Activated CD4-positive, CD25-positive, alpha-beta regulatory T cell treated with anti-CD3 and anti-CD28 coated beads, Interleukin-2, amount 50 U/mL, for 16 hours (primary cell): Measurements from ENCODE around the gene ZBTB20.

Experiments used
- DNase-seq: peaks from one replicate; pipeline ENCODE4 v3.0.0-alpha.2; 2020; ENCODE audit warnings: low read depth, low spot score

ZBTB20 gene

DNA sequence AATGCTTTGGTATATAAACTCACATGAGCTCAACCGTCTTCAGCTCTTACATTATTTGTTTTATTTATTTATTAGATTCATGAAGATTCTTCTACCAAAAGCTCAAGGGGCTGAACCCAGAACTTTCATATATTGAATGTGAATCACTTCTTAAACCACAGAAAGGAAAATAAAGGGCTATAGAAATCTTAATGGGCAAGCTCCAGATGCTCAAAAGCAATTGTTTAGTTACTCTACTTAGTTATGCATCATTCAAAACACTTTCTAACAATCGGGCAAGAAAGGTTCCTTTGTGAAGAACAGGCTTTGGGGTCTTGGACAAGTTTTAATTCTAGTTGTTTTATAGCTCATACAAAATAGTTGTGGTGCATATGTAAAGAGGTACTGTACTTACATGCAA, 473.1 kb downstream of the ZBTB20 start:
- no peak for DNase-seq

DNA sequence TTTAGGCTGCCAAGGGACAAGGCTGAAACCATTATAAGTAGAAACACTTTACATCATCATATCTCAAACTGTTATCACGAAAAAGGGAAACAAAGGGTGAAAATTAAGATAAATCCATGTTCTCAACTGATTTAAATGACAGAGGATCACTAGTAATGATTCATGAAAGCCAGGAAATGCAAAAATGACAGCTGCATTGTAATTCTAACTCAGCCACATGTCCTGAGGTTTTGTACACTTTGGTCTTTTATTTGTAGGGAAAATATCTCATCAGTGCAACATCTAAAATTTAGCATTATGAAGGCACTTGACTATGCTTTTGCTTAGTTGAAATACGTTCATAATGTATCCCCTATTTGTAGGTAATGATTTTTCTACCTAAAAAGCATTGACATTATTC, 473.6 kb downstream of the ZBTB20 start:
- no peak for DNase-seq

DNA sequence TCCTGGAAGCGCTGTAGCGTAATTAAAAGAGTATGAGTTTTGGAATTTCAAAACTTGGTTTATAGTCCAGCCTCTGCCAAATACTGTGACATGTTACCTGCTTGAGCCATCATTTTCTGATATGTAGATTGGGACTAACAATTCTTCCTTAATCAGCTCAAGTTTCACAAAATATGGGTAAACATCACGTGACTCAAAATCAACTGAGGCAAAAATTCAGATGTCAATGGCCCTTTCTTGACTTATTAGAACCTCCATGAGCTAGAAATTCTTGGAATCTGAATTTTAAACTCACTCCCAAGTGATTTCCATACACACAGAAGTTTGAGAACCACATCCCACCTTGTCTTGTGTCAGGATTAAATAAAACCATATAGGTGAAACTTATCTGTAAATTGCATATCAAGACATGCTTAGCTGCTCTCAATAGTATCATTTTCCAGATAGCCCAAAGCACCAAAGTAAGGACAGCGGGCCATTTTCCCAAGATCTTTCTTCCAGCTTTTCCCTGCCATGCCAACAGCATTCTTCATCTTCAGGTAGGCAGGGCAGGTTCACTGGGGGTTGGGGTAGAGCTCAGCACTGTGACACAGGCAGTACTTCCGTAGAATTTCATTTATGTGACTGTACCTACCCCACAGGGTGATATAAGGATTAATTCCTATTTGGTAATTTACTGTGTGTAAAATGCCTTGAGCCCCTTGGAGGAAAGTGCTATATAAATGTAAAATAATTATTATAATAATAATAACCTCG, 474.2 kb downstream of the ZBTB20 start:
- no peak for DNase-seq

DNA sequence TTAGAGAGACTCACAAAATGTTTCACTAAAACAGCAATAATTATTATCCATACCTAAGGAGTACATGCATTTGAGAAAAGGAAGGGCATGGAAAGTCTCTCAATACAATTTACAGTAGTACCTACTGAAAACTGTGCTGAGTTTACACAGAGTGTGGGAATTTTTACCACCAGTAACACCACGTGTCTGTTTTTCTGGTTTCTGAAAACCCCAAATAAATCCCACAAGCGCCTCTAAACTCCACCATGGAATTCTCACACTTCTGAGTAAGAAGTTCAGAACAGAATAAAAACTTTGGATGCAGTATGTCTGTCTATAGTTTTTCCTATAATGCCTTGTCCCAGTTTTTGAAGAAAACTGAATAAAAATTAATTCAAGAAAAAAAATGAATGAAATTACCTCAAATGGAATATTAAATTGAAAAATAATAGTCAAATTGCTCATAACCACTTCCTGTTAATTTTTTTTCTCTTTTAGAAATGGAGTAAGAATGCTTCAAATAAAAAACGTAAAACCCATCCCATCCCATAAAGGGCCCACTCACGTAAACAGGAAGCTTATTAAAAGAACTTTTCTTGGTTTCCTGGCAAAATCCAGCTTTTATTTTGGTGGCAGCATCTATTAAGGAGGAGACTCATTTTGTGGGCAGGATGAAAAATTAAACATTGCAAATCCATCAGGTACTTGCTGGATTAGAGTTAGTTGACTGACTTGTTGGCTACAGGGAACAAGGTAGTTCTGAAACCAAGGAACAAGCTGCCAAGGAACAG, 475.2 kb downstream of the ZBTB20 start:
- no peak for DNase-seq

DNA sequence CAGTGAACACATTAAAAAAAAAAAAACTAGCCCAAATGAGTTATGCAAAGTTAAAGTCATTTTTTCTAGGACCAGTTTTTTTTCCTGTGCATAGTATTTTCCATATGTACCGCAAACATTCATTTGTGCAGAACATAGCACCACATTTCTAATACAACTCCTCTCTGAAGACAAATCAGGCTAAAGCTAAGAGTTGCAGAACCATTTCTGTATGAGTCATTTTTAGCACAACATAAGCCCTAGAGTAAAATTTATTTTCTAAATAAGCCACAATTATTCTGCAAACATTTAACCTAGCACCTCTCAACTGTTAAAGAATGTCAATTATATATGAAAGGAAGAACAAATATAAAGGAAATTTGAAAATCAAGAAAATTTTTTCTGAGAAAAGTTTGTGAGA, 477.5 kb downstream of the ZBTB20 start:
- DNase-seq, result no peak

DNA sequence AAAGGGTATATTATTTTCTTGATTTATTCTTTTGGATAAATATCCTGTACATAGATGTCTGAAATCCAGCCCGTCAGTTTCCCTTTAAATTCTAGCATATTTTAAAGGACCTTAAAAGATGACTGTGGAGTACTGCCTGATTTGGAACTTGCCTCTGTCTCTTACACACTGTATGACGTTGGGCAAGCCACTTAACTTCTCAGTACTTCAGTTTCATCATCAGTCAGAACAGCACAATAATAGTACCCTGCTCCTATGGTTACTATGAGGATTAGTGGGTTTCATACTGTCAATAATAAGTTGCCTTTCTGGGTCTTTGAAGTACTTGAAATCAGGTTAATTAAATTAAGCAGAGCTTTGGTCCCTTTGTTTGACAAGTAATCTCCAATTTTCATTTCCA, 479.0 kb downstream of the ZBTB20 start:
- DNase-seq, result no peak

DNA sequence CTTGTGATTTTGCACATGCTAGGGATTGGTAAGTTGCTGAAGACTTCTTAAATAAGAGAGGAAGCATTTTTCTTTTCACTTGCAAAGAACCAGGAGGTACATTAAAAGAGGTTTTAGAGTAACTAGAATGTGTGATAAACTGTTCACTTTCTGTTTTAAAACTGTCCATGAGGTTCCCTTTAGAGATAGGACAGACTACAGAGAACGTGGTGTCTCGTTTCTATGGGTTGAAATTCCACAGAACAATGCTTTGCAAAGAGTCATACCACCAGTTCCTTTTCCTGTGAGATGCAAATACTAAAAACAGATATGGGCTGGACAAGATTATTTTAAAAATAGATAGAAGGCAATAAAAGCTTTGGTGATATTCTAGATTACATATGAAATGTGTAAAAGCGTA, 480.5 kb downstream of the ZBTB20 start:
- DNase-seq, result no peak

DNA sequence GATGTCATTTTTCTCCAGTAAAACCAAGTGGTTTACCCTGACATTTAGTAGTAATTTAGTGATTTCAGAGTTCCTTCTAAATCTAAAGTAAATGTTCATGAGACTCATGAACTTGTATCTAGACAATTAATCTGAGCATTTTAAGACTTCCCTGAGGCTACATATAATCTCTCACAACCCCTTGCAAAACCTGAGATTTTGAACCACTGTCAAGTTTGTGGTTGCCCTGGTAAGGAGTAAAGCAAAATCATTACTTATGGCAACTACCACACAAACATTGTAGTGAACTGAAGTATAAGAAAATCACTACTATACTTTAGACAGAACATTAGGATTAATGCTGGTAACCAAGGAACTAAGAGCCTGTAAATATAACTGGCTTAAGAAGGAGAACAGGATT, 483.1 kb downstream of the ZBTB20 start:
- no peak for DNase-seq

DNA sequence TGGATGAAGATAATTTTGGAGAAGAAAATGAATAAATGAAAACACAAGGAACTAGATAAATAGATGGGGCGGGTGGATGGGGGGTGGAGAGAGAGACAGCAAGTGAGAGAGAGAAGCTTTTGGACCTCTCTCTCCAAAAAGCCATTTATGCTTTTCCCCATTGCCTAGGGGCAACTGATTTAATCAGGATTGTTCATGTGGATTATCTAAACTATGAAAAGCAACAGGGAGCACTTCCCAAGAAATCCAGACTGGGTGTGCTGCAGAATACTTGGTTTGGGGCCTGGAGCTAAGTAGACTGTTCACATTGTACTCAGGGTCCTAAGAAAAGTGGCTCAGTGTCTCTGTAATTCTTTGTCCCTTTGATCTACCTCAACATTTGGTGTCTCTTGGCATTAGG, 486.3 kb downstream of the ZBTB20 start:
- no peak for DNase-seq

DNA sequence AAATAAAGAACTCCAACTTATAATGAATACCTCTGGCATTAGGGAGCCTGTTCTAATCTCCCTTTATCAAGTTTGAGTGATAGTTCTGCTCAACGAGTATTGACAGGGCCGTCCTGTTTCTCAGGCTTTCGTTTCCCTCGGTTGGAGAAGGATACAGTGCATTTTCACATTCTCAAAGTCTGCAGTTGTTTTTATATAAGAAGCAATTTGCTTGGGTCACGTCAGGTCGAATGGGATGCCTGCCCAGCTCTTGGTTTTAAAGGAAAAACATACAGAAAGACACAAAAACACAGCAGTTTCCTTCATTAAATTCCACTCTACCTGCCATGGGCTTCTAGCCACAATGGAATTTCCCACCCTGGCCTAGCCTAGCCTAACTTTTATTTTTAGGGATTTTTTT, 487.0 kb downstream of the ZBTB20 start:
- DNase-seq, result no peak

DNA sequence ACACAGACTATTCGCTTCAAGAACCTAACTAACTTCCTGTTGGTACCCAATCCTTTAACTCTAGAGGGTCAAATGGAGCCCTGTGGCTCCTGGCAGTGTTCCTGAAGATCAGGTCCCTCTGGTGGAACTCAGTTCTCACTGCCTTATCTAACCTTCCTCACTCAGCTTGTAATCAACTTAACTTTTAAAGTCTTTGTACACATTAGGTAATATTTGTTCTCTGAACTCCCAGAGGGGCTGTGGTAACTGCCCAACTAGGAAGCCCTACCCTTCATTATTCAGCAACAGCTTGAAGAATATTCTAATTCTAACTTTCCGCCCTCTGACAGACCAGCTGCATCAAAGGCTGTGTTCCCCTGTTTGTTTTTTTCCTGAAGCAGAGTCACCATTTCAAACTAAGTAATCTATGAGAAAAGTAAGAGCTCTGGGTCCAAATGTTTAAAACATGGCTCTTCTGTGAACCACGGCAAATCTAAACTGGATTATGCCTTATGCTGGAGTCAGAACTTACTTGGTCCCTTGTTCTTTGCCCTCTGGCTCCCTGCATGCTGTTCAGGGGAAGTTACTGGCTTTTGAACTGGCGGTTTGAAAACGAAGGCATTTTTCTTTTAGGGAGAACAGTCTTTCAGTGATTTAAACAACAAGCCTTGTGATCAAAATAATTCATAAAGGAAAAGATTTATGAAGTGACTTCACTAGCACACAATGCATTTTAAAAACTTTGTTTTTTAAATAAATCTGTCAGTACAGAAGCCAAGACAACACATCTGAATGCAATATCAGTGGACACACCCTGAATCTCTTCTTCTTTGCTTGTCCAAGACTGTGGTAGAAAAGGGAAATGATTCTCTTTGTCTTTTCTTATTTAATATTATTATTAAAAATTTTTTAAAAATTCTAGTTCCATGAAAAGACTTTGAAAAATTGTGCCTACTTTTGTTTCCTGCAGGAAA, 487.7 kb downstream of the ZBTB20 start:
- no peak for DNase-seq

DNA sequence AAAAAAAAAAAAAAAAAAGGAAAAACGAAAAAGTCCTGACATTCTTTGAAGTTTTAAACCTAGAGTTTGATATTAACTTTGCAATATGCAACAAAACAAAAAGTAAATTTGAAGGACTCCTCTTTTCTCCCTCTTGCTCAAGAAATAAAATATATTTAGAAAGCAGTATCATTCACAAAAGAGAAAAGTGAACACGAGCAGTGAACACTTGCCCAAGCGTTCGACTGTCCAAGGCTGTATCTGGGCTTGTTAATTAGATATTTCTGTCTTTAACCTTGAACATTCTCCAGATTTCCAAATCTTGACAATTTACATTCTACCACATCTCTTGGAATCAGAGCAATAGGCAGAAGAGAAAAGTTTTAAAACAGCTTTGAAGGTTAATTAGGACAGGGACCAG, 495.5 kb downstream of the ZBTB20 start:
- no peak for DNase-seq

DNA sequence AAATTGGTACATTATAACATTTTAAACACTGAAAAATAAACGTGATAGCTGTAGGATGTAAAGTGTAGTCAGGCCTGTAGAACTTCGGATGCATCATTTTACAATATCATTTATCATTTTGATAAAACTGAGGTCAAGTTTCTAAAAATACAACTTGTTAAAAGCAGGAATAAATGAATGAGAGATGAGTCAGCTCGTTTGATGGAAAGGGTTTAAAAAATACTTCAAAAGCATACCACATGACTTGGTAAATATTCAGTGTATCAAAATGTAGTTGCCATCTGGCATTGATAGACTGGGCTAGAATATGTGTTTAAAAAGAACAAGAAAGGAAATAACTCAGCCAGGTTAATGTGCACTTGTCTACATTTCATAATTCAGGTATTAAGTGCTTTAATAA, 496.3 kb downstream of the ZBTB20 start:
- DNase-seq, result no peak

DNA sequence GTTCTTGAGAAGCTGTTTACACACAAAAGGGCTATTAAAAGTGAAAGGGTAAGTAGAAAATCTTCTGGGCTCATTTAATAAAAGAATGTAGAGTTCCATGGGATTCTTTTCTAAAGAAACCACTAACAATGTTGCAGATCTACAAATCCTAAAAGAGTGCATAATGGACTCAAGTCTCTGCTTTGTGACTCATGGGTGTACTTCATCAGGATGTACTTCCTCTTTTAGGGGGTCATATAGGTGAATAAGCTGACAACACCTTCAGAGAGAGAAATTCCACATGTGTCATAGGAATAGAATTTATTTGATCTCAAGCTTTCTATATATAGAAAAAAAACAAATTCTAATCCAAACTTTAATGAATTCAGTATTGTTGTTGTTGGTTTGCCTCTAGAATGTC, 497.8 kb downstream of the ZBTB20 start:
- DNase-seq, result no peak

DNA sequence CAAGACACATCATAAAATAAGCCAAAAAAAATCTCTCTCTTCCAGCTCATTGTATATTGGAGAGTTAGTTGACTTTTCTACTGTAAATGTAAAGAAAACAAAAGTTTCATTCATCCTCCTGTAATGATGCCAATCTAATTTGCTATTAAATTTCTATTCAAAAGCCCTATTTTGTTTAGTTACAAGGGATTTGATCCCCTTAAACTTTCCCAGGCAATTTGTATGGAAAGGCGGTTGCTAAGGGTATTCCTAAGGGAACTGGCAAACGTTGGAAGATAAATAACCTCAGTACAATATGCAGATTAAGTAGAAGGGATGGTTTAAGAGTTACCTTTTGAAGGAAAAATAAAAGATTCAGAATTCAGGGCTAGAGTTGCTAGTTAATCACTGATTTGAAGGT, 500.6 kb downstream of the ZBTB20 start:
- DNase-seq, result no peak

DNA sequence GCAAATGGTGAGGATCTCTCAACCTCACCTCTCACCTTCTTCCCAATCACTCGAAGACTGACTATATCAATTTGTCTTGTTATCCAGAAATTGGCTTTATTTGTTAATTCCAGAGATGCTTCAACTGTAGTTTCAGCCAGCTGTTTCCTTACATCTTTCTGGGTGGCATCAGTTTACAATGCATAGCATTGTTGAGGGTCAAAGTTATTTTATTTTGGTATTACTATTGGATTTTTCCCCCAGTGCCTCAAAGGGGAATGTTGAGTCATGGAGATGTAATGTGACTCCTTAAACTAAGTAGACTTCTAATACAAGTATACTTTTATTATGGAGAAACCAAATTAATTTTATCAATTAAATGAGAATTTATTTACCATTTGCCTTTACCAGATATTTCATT, 501.7 kb downstream of the ZBTB20 start:
- no peak for DNase-seq

DNA sequence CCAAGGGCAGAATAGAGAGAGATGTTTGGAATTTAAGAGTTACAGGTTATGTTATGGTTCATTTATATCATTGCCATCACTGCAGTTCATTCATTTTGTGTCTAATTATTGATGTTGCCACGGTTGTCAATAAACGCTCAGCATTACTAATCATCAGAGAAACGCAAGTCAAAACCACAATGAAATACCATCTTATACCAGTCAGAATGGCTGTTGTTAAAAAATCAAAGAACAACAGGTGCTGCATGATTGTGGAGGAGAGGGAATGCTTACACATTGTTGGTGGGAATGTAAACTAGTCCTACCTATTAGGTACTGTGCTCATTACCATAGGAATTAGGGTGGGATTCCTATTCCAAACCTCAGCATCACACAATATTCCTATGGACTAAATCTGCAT, 502.7 kb downstream of the ZBTB20 start:
- no peak for DNase-seq

DNA sequence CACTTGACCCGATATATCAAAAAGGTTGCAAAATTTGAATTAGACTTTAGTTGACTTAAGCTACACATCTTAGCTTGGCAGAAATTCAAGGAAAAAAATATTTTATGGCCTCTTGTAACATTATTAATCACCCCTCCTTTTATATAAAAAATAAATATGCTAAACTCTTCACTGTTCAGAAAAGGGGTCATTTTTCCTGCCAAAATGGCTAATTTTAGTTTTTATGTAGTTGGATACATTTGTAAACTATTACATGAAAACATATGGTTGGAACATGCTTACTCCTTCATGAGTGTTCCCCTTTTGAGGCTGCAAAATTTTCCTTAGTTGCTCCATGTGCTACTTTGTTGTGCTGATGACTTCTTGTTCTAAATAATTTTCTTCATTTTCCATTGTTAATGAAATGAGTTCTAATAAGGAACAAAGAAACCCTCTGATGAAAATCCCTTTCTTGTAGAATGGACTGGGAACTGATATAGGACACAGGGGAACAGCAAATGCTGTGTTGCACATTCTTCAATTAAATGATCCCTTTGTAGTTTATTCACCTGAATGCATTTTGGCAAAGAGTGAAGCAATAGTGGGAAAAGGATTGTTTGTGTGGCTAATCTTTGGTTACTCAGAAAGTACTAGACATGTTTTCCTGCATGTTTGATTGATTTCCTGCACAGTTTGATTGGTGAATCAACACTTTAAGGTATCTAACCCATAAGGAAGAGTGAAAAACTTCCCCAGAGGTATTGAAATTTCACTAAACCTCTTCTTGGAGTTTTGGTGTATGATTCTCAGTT, 503.9 kb downstream of the ZBTB20 start:
- no peak for DNase-seq

DNA sequence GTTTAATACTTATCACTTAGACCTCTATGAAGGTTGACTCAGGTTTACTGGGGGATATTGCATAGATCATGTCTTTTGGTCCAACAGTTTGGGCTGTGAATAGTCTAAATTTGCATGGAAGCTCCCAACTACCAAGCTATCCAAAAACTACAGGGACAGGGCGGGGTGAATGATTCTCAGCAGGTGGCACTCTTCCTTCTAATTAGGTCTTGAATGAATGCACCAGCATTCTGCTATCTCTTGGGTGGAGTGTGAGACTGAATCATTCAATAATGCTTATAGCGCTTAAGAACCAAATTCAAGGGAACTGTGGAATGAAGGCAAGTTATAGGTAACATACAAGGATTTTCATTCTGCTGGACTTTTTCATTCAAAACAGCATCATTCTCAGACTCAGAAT, 507.0 kb downstream of the ZBTB20 start:
- DNase-seq, result no peak

DNA sequence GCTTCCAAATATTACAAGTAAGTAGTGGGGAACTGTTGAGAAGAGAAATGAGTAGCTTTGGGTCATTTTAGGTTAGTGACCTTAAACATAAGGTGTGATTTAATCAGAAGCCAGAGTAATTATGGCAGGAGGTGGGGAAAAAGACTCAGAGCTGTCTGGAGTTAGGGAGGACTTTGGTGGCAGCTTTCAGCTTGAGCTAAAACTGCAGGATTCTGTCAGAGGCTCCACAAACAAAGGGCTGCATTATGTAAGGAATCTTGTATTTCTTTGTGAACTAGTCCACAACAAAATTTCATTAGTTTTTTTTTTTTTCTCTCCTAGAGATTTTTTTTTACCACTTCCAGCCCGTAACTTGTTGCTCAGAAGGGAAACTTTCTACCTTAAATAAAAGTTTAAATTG, 507.9 kb downstream of the ZBTB20 start:
- DNase-seq, result no peak

DNA sequence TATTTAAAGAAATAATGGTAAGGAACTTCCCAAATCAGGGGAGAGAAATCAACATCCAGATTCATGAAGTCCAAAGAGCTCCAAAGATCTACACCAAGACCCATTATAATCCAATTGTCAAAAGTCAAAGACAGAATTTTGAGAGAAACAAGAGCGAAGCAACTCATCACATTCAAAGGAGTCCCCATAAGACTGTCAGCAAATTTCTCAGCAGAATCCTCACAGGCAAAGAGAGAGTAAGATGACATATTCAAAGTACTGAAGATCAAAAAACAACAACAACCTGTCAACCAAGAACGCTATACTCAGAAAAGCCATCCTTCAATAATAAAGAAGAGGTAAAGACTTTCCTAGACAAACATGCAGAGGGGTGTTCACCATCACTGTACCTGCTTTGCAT, 511.2 kb downstream of the ZBTB20 start:
- no peak for DNase-seq
